CD4-positive, alpha-beta memory T cell (primary cell): ENCODE results near the gene MIR17HG. TPM values are rescaled to one million over a fixed set of nuclear protein-coding genes. Genes with fewer than 3 reads are reported as not detected.

Experiments
- CTCF ChIA-PET: fragments of 350-600 bp; sonication (Branson Sonifier 250); formaldehyde crosslinking; loops from one replicate; lab custom pipeline; 2021; ENCODE audit warnings: inconsistent platforms; ENCODE audit not compliant: partially characterized antibody; lab: Charles Lee
- POLR2A ChIA-PET: fragments of 350-600 bp; sonication (Branson Sonifier 250); formaldehyde crosslinking; loops from one replicate; lab custom pipeline; 2021; ENCODE audit not compliant: partially characterized antibody; lab: Charles Lee
- DNase-seq, 5 donors: peaks; one replicate each; pipeline versions ENCODE4 v3.0.0 to v3.0.0-alpha.2; 2020 to 2022; ENCODE audit warnings: mixed read lengths in 1 of 5
- H3K27ac ChIP-seq: one replicate; pipeline ENCODE4 v1.7.0; 2013; ENCODE audit warnings: low read depth, low read length
- H3K27me3 ChIP-seq: 2 replicates; pipeline ENCODE4 v1.7.0; 2013; ENCODE audit warnings: mild to moderate bottlenecking, low read length, moderate library complexity; ENCODE audit not compliant: insufficient read depth
- H3K36me3 ChIP-seq: 2 replicates; pipeline ENCODE4 v1.7.0; 2013; ENCODE audit warnings: mild to moderate bottlenecking, low read length, moderate library complexity; ENCODE audit not compliant: insufficient read depth
- H3K4me1 ChIP-seq: 2 replicates; pipeline ENCODE4 v1.7.0; 2013; ENCODE audit warnings: mild to moderate bottlenecking, low read length, moderate library complexity; ENCODE audit not compliant: insufficient read depth
- H3K4me3 ChIP-seq, 2 donors: one replicate each; pipeline ENCODE4 v1.7.0; 2013; ENCODE audit warnings: low read length in 2 of 2, mild to moderate bottlenecking in 1 of 2
- H3K9me3 ChIP-seq, 2 donors: one replicate each; pipeline ENCODE4 v1.7.0; 2013; ENCODE audit warnings: low read length in 2 of 2, control low read depth in 1 of 2; ENCODE audit not compliant: control insufficient read depth in 1 of 2
- H3K27ac Mint-ChIP-seq, 7 donors: one replicate each; pipeline ENCODE4 v1.8.0; 2020 to 2021; ENCODE audit warnings: mixed read lengths in 7 of 7, mild to moderate bottlenecking in 6 of 7, inconsistent platforms in 3 of 7, moderate library complexity in 3 of 7
- H3K27me3 Mint-ChIP-seq, 2 donors: one replicate each; pipeline ENCODE4 v1.8.0; 2020 to 2021; ENCODE audit warnings: mixed read lengths in 2 of 2
- H3K36me3 Mint-ChIP-seq, 2 donors: one replicate each; pipeline ENCODE4 v1.8.0; 2020 to 2021; ENCODE audit warnings: mixed read lengths in 2 of 2, inconsistent platforms in 1 of 2, mild to moderate bottlenecking in 1 of 2
- H3K4me1 Mint-ChIP-seq, 4 donors: one replicate each; pipeline ENCODE4 v1.8.0; 2020 to 2021; ENCODE audit warnings: mixed read lengths in 4 of 4, mild to moderate bottlenecking in 1 of 4
- H3K4me3 Mint-ChIP-seq, 8 donors: one replicate each; pipeline ENCODE4 v1.8.0; 2020 to 2021; ENCODE audit warnings: mixed read lengths in 8 of 8, mild to moderate bottlenecking in 7 of 8, moderate library complexity in 6 of 8, inconsistent platforms in 3 of 8
- H3K9me3 Mint-ChIP-seq, 8 donors: one replicate each; pipeline ENCODE4 v1.8.0; 2020 to 2021; ENCODE audit warnings: mixed read lengths in 8 of 8, mild to moderate bottlenecking in 5 of 8, inconsistent platforms in 3 of 8, moderate library complexity in 1 of 8
- intact Hi-C: fragments of 100-400 bp; cut with micrococcal nuclease; formaldehyde crosslinking; loops from one replicate; pipeline ENCODE4 v1.15.1; 2023
- polyA plus RNA-seq, 2 donors: library from polyadenylated mRNA; unstranded; fragments of 300-500 nt; fragmentation: Illumina TruSeq; gene quantifications; one replicate each; pipeline ENCODE4 v1.2.3, GENCODE V29; 2021
- total RNA-seq, 2 experiments: library from RNA; stranded (reverse); gene quantifications; one replicate each; pipeline ENCODE4 v1.2.3, GENCODE V29; 2021

Gene MIR17HG
- total and polyA plus RNA-seq, 4 experiments from 2014 or later = 0.18 to 13.2 (median 6.7) TPM

GRCh38 chr13:91368101-91368500 lies 20.6 kb downstream of the MIR17HG start:
- Histone ChIP-seq H3K27me3 (no peaks in the 10 kb centered on the region), H3K9me3 (no peaks in the 10 kb centered on the region), H3K27ac (no peak overlapping the region), H3K4me1 (no peaks in the 10 kb centered on the region), H3K36me3 (no peaks in the 10 kb centered on the region), H3K4me3 (no peak overlapping the region)
- no peaks in the 10 kb centered on the region for H3K36me3 Mint-ChIP-seq
- ChIA-PET POLR2A (no interaction called here), CTCF (no interaction called here)
- no peak for DNase-seq
- intact Hi-C loops = no loop called here
- H3K27me3 Mint-ChIP-seq = peaks cover 3 to 4% of the 10 kb centered on the region in 2 donors
- peaks cover 0 to 1% (median 0%) of the 10 kb centered on the region in 8 donors for H3K9me3 Mint-ChIP-seq
- H3K27ac Mint-ChIP-seq = no peak overlapping the region
- H3K4me1 Mint-ChIP-seq = no peaks in the 10 kb centered on the region
- H3K4me3 Mint-ChIP-seq = no peak overlapping the region

- no peak for DNase-seq
- no peaks in the 10 kb centered on the region for H3K36me3 ChIP-seq
- peaks cover 4 to 7% of the 10 kb centered on the region in 2 donors for H3K27me3 Mint-ChIP-seq
- no peak overlapping the region for H3K27ac Mint-ChIP-seq
- no peaks in the 10 kb centered on the region for H3K27me3 ChIP-seq
- CTCF ChIA-PET = no interaction called here
- no peak overlapping the region for H3K27ac ChIP-seq
- peaks cover 0 to 1% (median 0%) of the 10 kb centered on the region in 8 donors for H3K9me3 Mint-ChIP-seq
- no peaks in the 10 kb centered on the region for H3K36me3 Mint-ChIP-seq
- no peak overlapping the region for H3K4me3 Mint-ChIP-seq
- no peaks in the 10 kb centered on the region for H3K9me3 ChIP-seq
- no peaks in the 10 kb centered on the region for H3K4me1 ChIP-seq
- intact Hi-C loops = no loop called here
- H3K4me1 Mint-ChIP-seq = no peaks in the 10 kb centered on the region
- no peak overlapping the region for H3K4me3 ChIP-seq
- POLR2A ChIA-PET = no interaction called here
Observed at GRCh38 chr13:91368676-91369440, 21.4 kb downstream of the MIR17HG start.

- Histone ChIP-seq H3K4me1 (no peaks in the 10 kb centered on the region), H3K9me3 (no peaks in the 10 kb centered on the region), H3K36me3 (no peaks in the 10 kb centered on the region), H3K4me3 (no peak overlapping the region), H3K27me3 (no peaks in the 10 kb centered on the region), H3K27ac (no peak overlapping the region)
- intact Hi-C loops = no loop called here
- Mint-ChIP-seq H3K27me3 (peaks cover 4 to 7% of the 10 kb centered on the region in 2 donors), H3K27ac (no peak overlapping the region), H3K4me1 (no peaks in the 10 kb centered on the region), H3K9me3 (peaks cover 0 to 1% (median 0%) of the 10 kb centered on the region in 8 donors), H3K36me3 (no peaks in the 10 kb centered on the region), H3K4me3 (no peak overlapping the region)
- CTCF ChIA-PET = interaction anchor here (0.8 kb wide), 1 partner anchor 36 kb away, joined by 3 read pairs; no protein-coding TSS in a partner anchor
- POLR2A ChIA-PET = no interaction called here
- no peak for DNase-seq
Observed at GRCh38 chr13:91369441-91369831, 21.9 kb downstream of the MIR17HG start.

- no peak overlapping the region for H3K4me3 ChIP-seq
- CTCF ChIA-PET = no interaction called here
- H3K27me3 ChIP-seq = no peaks in the 10 kb centered on the region
- H3K9me3 Mint-ChIP-seq = peaks cover 0 to 1% (median 0%) of the 10 kb centered on the region in 8 donors
- H3K4me1 Mint-ChIP-seq = peaks cover 0 to 4% (median 3%) of the 10 kb centered on the region in 4 donors
- no peak overlapping the region for H3K27ac Mint-ChIP-seq
- no peak overlapping the region for H3K27ac ChIP-seq
- H3K4me3 Mint-ChIP-seq = no peak overlapping the region
- no peak for DNase-seq
- no peaks in the 10 kb centered on the region for H3K9me3 ChIP-seq
- peaks cover 4 to 7% of the 10 kb centered on the region in 2 donors for H3K27me3 Mint-ChIP-seq
- POLR2A ChIA-PET = no interaction called here
- intact Hi-C loops = no loop called here
- H3K36me3 Mint-ChIP-seq = no peaks in the 10 kb centered on the region
- no peaks in the 10 kb centered on the region for H3K4me1 ChIP-seq
- H3K36me3 ChIP-seq = no peaks in the 10 kb centered on the region
Observed at GRCh38 chr13:91370501-91370900, 23.0 kb downstream of the MIR17HG start.

GRCh38 chr13:91372911-91373310 lies 25.4 kb downstream of the MIR17HG start:
- no peaks in the 10 kb centered on the region for H3K4me1 ChIP-seq
- H3K36me3 ChIP-seq = no peaks in the 10 kb centered on the region
- no peak overlapping the region for H3K27ac Mint-ChIP-seq
- no peak overlapping the region for H3K27ac ChIP-seq
- H3K27me3 Mint-ChIP-seq = peaks cover 4 to 7% of the 10 kb centered on the region in 2 donors
- H3K9me3 Mint-ChIP-seq = peaks cover 0 to 1% (median 0%) of the 10 kb centered on the region in 8 donors
- peaks cover 0 to 5% (median 3%) of the 10 kb centered on the region in 4 donors for H3K4me1 Mint-ChIP-seq
- no peaks in the 10 kb centered on the region for H3K27me3 ChIP-seq
- DNase-seq = no peak
- no peaks in the 10 kb centered on the region for H3K36me3 Mint-ChIP-seq
- intact Hi-C loops = no loop called here
- H3K4me3 ChIP-seq = no peak overlapping the region
- H3K4me3 Mint-ChIP-seq = no peak overlapping the region
- H3K9me3 ChIP-seq = no peaks in the 10 kb centered on the region
- ChIA-PET CTCF (no interaction called here), POLR2A (no interaction called here)

GRCh38 chr13:91375116-91375729 lies 27.7 kb downstream of the MIR17HG start:
- H3K27me3 ChIP-seq = no peaks in the 10 kb centered on the region
- POLR2A ChIA-PET = no interaction called here
- no peaks in the 10 kb centered on the region for H3K36me3 ChIP-seq
- peak in 4 of 5 donors; percentile 8 to 26 (median 14) for DNase-seq
- Mint-ChIP-seq H3K27ac (no peak overlapping the region), H3K9me3 (peaks cover 0 to 2% (median 0%) of the 10 kb centered on the region in 8 donors), H3K4me3 (no peak overlapping the region), H3K27me3 (peaks cover 4 to 7% of the 10 kb centered on the region in 2 donors), H3K36me3 (no peaks in the 10 kb centered on the region), H3K4me1 (peaks cover 0 to 5% (median 3%) of the 10 kb centered on the region in 4 donors)
- intact Hi-C loops = loop anchor here (1.0 kb wide), 2 partner anchors 31 to 347 kb away; no protein-coding TSS in a partner anchor
- no peak overlapping the region for H3K4me3 ChIP-seq
- no peaks in the 10 kb centered on the region for H3K4me1 ChIP-seq
- H3K27ac ChIP-seq = no peak overlapping the region
- no peaks in the 10 kb centered on the region for H3K9me3 ChIP-seq
- CTCF ChIA-PET = interaction anchor here (0.7 to 1.8 kb wide), 5 partner anchors 17 to 348 kb away, joined by 3 to 6 read pairs (median 3); no protein-coding TSS in a partner anchor

- intact Hi-C loops = no loop called here
- no peaks in the 10 kb centered on the region for H3K27me3 ChIP-seq
- no peaks in the 10 kb centered on the region for H3K36me3 Mint-ChIP-seq
- no peaks in the 10 kb centered on the region for H3K9me3 ChIP-seq
- POLR2A ChIA-PET = no interaction called here
- H3K36me3 ChIP-seq = no peaks in the 10 kb centered on the region
- DNase-seq = peak in 1 of 5 donors; percentile 6
- H3K4me3 ChIP-seq = no peak overlapping the region
- H3K4me1 ChIP-seq = no peaks in the 10 kb centered on the region
- CTCF ChIA-PET = interaction anchor here (1.0 to 1.7 kb wide), 3 partner anchors 25 to 340 kb away, joined by 3 to 10 read pairs (median 3); no protein-coding TSS in a partner anchor
- H3K9me3 Mint-ChIP-seq = peaks cover 0 to 2% (median 0%) of the 10 kb centered on the region in 8 donors
- H3K4me3 Mint-ChIP-seq = no peak overlapping the region
- H3K4me1 Mint-ChIP-seq = peaks cover 3 to 5% (median 4%) of the 10 kb centered on the region in 4 donors
- H3K27ac Mint-ChIP-seq = no peak overlapping the region
- H3K27me3 Mint-ChIP-seq = peaks cover 4 to 11% of the 10 kb centered on the region in 2 donors
- H3K27ac ChIP-seq = no peak overlapping the region
Observed at GRCh38 chr13:91381371-91381770, 33.9 kb downstream of the MIR17HG start.
